Measurements from ENCODE around the gene GRB10. TPM values are rescaled to one million over a fixed set of nuclear protein-coding genes. Genes with fewer than 3 reads are reported as not detected.

GRB10 gene
- total and polyA plus RNA-seq, 2 donors (not counting 3 experiments of a cell fraction or from before 2014, with no cell fraction given) = 43.7 to 240 TPM

DNA sequence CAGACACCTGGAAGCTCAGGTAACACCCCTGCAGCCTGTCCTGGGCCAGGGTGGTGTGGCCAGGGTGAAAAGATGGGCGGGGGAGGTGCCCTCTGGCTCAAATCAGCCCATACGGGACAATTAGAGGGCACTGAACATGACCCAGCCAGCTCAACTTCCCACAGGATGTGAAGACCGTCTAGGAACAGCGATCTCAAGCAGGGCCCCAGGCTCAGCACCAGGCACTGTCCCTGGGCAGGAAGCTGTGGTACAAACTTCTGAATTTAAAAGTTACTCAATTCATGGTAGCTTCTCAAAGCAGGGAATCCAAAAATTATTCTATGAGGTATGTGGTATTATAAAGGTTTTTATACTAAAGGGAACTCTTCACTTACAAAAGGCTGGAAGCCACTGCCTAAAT lies 5.1 kb upstream of the GRB10 start:
- intact Hi-C loops (cut with micrococcal nuclease) = no loop called here

More for the DNA sequence above, 5.1 kb upstream of the GRB10 start:
- H3K4me3 ChIP-seq (replicated peaks in 1 of 3; ENCODE audit: insufficient read depth in 1 of 3, low read depth in 1 of 3, low read length in 3 of 3) = no peak overlapping the region
- dilution Hi-C loops (cut with MboI; ENCODE audit: extremely low pct_ligation_motif_present, low sequenced_read_pairs) = no loop called here
- H3K9ac ChIP-seq (replicated peaks; ENCODE audit: extremely low read depth, insufficient read depth, low read length) = no peak overlapping the region
- H3K27me3 ChIP-seq (ENCODE audit: control insufficient read depth in 2 of 2, insufficient read depth in 2 of 2, low read length in 2 of 2) = no peaks in the 10 kb centered on the region
- peaks cover 23% of the 10 kb centered on the region for H3K4me1 ChIP-seq (ENCODE audit: control insufficient read depth, extremely low read depth, insufficient read depth, low read length)
- DNase-seq (ENCODE audit: low read depth, low spot score) (no peak), FAIRE-seq (no peak)
- BruUV-seq (replicated peaks) = no TSS peak
- ChIA-PET CTCF (interaction anchor here (1.2 kb wide), 1 partner anchor 352 kb away, joined by 3 read pairs; no protein-coding TSS in a partner anchor), POLR2A (no interaction called here)
- peaks cover 99% of the 10 kb centered on the region for H3K79me2 ChIP-seq (ENCODE audit: control insufficient read depth, insufficient read depth, low read length)
- H3K9me3 ChIP-seq (replicated peaks; ENCODE audit: control insufficient read depth, insufficient read depth, low read length) = no peaks in the 10 kb centered on the region
- H3K4me2 ChIP-seq (ENCODE audit: insufficient read depth, low read length) = no peak overlapping the region
- H4K20me1 ChIP-seq (replicated peaks; ENCODE audit: control insufficient read depth, extremely low read depth, insufficient read depth, low read length) = peaks cover 19% of the 10 kb centered on the region
- TF ChIP-seq POLR2AphosphoS5 (IDR thresholded peaks at IDR 0.05; ENCODE audit: insufficient read depth, low read depth, low read length) = no peak
- no peak for TF ChIP-seq FOS (IDR thresholded peaks at IDR 0.05; ENCODE audit: borderline replicate concordance, insufficient read depth, low read length)
- TF ChIP-seq POLR2A (IDR thresholded peaks at IDR 0.05; ENCODE audit: low read depth, low read length) = no peak
- TF ChIP-seq CTCF (IDR thresholded peaks at IDR 0.05; ENCODE audit: extremely low read depth in 1 of 2, insufficient read depth in 1 of 2, low read depth in 1 of 2, low read length in 2 of 2) = no peak
- TF ChIP-seq, protein P1, sequence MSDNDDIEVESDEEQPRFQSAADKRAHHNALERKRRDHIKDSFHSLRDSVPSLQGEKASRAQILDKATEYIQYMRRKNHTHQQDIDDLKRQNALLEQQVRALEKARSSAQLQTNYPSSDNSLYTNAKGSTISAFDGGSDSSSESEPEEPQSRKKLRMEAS (IDR thresholded peaks at IDR 0.05; ENCODE audit: insufficient read depth, insufficient read length) = no peak
- TF ChIP-seq GATA2 (IDR thresholded peaks at IDR 0.05; ENCODE audit: insufficient read depth, insufficient read length, low read depth, low read length) = no peak
- TF ChIP-seq EZH2 (IDR thresholded peaks at IDR 0.05; ENCODE audit: borderline replicate concordance, low read depth, low read length, severe bottlenecking) = no peak
- TF ChIP-seq MYC (IDR thresholded peaks at IDR 0.05; ENCODE audit: low read depth, low read length) = no peak
- TF ChIP-seq JUN (IDR thresholded peaks at IDR 0.05; ENCODE audit: borderline replicate concordance, insufficient read depth, insufficient read length, low read depth) = no peak
- no peak overlapping the region for H2AFZ ChIP-seq (ENCODE audit: low read depth, low read length)
- H3K27ac ChIP-seq (ENCODE audit: insufficient read depth, low read depth, low read length) = no peak overlapping the region
- no peaks in the 10 kb centered on the region for H3K9me1 ChIP-seq (replicated peaks; ENCODE audit: control insufficient read depth, extremely low read depth, insufficient read depth, low read length)
- H3K36me3 ChIP-seq (ENCODE audit: control insufficient read depth in 2 of 2, extremely low read depth in 1 of 2, insufficient read depth in 2 of 2, low read length in 2 of 2) = no peaks in the 10 kb centered on the region

Data from endothelial cell of umbilical vein (primary cell).